ENCODE data around the gene SLC25A4.
A peak's percentile ranks its signal among the peaks of the same experiment; 100 is the strongest.

SLC25A4 gene

DNA sequence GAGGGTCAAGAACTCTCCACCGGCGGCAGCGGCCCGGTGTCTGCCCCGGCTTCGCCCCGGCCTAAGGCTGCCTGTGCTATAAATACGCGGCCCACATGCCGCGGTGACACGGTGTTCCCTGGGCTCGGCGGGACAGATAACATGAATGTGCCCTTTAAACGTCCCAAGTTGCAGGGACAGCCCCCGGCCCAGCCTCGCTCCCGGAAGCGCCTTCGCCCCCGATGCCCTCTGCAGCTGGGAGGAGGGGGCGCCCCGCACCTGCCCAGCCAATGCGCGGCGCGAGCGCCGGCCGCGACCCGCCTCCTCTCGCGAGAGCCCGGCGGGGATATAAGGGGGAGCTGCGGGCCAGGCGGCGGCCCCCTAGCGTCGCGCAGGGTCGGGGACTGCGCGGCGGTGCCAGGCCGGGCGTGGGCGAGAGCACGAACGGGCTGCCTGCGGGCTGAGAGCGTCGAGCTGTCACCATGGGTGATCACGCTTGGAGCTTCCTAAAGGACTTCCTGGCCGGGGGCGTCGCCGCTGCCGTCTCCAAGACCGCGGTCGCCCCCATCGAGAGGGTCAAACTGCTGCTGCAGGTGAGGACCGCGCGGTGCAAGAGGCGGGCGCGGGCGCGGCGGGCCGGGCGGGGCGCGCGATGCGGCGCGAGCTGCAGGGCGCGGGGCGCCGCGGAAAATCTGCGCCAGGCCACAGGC lies at the start of gene SLC25A4:
Gene SLC25A4, plus strand, starts transcription at position 355 of the 689 bp plus-strand sequence. Its CDS starts 107 bp downstream, at position 462.
- H3K27ac ChIP-seq, result peak within 1 kb of the TSS; percentile 67
- TF ChIP-seq ZFX (IDR thresholded peaks at IDR 0.05; ENCODE audit: borderline replicate concordance), result no peak
- TF ChIP-seq, protein P1, sequence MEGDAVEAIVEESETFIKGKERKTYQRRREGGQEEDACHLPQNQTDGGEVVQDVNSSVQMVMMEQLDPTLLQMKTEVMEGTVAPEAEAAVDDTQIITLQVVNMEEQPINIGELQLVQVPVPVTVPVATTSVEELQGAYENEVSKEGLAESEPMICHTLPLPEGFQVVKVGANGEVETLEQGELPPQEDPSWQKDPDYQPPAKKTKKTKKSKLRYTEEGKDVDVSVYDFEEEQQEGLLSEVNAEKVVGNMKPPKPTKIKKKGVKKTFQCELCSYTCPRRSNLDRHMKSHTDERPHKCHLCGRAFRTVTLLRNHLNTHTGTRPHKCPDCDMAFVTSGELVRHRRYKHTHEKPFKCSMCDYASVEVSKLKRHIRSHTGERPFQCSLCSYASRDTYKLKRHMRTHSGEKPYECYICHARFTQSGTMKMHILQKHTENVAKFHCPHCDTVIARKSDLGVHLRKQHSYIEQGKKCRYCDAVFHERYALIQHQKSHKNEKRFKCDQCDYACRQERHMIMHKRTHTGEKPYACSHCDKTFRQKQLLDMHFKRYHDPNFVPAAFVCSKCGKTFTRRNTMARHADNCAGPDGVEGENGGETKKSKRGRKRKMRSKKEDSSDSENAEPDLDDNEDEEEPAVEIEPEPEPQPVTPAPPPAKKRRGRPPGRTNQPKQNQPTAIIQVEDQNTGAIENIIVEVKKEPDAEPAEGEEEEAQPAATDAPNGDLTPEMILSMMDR (IDR thresholded peaks at IDR 0.05), result peak; percentile 65

DNA sequence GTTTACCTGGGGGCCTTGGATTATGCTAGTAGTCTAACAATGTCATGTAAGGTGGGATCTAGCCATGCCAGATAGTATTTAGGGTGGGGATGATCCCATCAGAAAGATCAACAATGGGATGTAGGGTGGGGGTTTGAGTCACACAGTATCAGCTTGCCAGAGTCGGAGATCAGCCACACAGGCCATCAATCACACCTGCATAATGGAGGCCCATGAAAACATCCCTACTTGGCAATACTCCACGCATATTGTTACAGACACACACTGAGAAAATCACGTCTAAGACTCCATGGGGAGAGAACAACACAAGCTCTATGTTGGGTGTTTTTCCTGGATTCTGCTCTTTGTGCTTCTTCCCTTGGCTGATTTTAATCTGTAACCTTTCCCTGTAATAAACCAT lies 49.5 kb upstream of the SLC25A4 start:
- no peak overlapping the region for H3K27ac ChIP-seq
- TF ChIP-seq, protein P1 (IDR thresholded peaks at IDR 0.05), result no peak

DNA sequence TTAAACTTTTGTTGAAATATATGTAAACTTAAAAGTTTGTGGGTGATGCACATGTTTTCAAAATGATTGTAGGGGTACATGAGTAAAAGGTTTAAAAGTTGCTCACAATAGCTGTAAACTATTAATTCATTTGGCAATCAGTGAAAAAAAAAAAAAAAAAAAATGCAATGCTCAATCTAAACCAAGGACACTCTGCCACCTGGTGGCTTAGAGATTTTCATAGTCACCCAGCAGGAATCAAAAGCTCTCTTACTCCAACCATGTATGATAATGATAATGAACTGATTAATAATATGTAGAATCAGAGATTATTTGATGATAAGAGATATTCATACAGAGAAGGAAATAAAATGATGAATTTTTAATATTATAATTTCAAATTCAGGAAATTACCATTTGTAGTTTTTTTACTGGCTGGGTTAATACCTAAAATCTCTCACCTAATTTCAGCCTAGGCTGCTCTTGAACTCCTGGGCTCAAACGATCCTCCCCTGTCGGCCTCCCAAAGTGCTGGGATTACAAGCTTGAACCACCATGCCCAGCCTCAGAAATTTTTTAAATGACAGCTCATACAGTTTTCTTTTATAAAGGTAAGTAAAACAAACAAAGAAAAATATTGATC lies 46.9 kb upstream of the SLC25A4 start:
- no peak overlapping the region for H3K27ac ChIP-seq
- TF ChIP-seq, protein P1 (IDR thresholded peaks at IDR 0.05), result peak; percentile 81
- no peak for TF ChIP-seq ZFX (IDR thresholded peaks at IDR 0.05; ENCODE audit: borderline replicate concordance)

DNA sequence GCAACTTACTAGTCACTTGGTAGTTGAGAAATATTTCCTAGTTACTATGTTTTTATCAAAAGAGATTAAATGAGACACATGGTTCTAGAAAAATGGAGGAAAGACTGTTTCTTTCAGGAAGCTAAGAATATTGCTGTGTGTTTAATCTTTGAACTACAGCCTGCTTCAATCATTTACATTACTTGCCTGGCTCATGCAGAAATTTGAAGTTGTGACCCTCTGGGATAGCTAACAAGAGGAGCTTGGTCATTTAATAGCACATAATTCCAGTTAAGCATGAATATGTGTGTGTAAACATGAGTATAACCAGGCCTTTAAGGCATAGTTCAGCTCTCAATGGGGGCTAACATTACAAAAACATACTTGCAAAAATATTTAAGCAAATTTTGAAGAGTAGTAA lies 44.6 kb upstream of the SLC25A4 start:
- TF ChIP-seq, protein P1 (IDR thresholded peaks at IDR 0.05), result no peak
- no peak for TF ChIP-seq ZFX (IDR thresholded peaks at IDR 0.05; ENCODE audit: borderline replicate concordance)
- H3K27ac ChIP-seq, result no peak overlapping the region

DNA sequence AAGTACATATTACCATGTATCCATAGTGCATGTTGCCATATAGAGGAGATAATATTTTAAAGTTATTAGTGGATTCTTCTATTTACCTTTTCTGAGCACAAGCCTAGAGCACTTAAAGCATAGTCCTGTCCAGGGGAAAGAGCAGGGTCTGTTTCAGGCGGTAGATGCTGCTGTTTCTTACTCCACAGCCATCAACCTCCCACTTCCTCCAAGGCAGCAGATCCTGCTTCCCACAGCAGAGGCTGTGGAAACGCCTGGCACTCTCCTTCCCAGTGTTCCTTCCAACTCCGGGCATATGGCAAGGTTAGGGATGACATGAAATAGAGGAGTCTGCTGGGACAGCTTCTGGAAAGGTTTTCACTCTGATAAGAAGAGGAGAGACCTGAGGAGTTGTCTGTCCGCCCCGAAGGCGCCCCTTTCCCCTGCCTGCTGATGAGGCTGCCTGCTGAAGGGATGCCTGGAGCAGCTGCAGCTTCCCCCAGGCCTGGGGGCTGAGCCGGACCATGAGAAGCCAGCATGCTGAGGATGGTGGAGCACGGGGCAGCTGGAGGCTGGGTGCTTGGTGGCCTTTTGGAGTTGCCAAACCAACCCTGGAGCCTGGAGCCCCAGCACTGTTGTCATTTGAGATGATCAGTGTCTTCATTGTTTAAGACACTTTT lies 43.9 kb upstream of the SLC25A4 start:
- H3K27ac ChIP-seq, result no peak overlapping the region
- TF ChIP-seq ZFX (IDR thresholded peaks at IDR 0.05; ENCODE audit: borderline replicate concordance), result no peak

GRCh38 chr4:185099940-185100339 lies 43.1 kb upstream of the SLC25A4 start:
- H3K27ac ChIP-seq, result no peak overlapping the region
- TF ChIP-seq, protein P1 (IDR thresholded peaks at IDR 0.05), result no peak
- no peak for TF ChIP-seq ZFX (IDR thresholded peaks at IDR 0.05; ENCODE audit: borderline replicate concordance)

DNA sequence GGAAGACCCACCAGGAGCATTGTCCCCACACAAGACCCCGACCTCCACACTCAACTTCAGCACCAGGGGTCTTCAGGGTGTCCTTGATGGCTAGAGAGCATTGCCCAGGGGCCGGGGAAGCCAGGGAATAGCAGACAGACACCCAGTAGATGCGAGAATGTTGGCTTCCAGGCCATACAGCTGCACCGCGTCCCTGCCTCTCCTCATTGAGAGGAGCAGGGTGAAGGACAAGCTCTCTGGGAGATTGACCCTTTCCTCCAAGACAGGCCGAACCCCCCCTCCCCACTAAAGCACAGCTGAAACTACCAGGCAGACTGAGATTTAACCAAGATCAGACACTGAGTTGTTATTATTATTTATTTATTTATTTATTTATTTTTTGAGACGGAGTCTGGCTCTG lies 42.6 kb upstream of the SLC25A4 start:
- TF ChIP-seq ZFX (IDR thresholded peaks at IDR 0.05; ENCODE audit: borderline replicate concordance), result no peak
- TF ChIP-seq, protein P1 (IDR thresholded peaks at IDR 0.05), result no peak
- no peak overlapping the region for H3K27ac ChIP-seq

Measured in 22Rv1 (cell line).